Measurements from ENCODE around the gene CEMIP.

GRCh38 chr15:80990955-80991354, 211.8 kb downstream of the CEMIP start:
- TF ChIP-seq CTCF (IDR thresholded peaks at IDR 0.05) (no peak), POLR2A (IDR thresholded peaks at IDR 0.05) (no peak)

All from adrenal gland (tissue), 5 donors.